NCI-H187 treated with DMSO at 0.1 percent for 48 hours (cell line): ENCODE measurements around the gene KDM3B.

ENCODE experiments used
- DNase-seq: peaks from one replicate; lab custom pipeline; 2025; lab: John Stamatoyannopoulos, UW

Gene KDM3B

GRCh38 chr5:138453590-138453989 is 101.1 kb downstream of the KDM3B start:
- no peak for DNase-seq

GRCh38 chr5:138454121-138454520 is 101.6 kb downstream of the KDM3B start:
- DNase-seq, result no peak

- no peak for DNase-seq
Observed at GRCh38 chr5:138455232-138455930, 102.9 kb downstream of the KDM3B start.

- DNase-seq, result no peak
Observed at GRCh38 chr5:138457531-138458275, 105.2 kb downstream of the KDM3B start.

GRCh38 chr5:138458384-138458783 is 105.9 kb downstream of the KDM3B start:
- DNase-seq, result no peak

GRCh38 chr5:138458856-138459255 is 106.4 kb downstream of the KDM3B start:
- DNase-seq, result no peak

- no peak for DNase-seq
Observed at GRCh38 chr5:138459311-138459933, 106.9 kb downstream of the KDM3B start.

GRCh38 chr5:138460032-138460693 is 107.7 kb downstream of the KDM3B start:
- DNase-seq, result no peak

GRCh38 chr5:138461343-138462125 is 109.0 kb downstream of the KDM3B start:
- DNase-seq, result no peak

- no peak for DNase-seq
Observed at GRCh38 chr5:138463419-138464007, 111.0 kb downstream of the KDM3B start.

- peak; percentile 23 for DNase-seq
Observed at GRCh38 chr5:138464008-138464387, 111.5 kb downstream of the KDM3B start.

GRCh38 chr5:138464388-138465260 is 112.1 kb downstream of the KDM3B start:
- peak; percentile 88 for DNase-seq

- peak; percentile 35 for DNase-seq
Observed at GRCh38 chr5:138465261-138466124, 113.0 kb downstream of the KDM3B start, which contains the start of gene EGR1. TSS of gene EGR1 (plus strand) at chr5:138465479. CDS start at chr5:138465762, 283 bp downstream.

- DNase-seq, result no peak
Observed at GRCh38 chr5:138466125-138466899, 113.8 kb downstream of the KDM3B start.

GRCh38 chr5:138466900-138467710 is 114.6 kb downstream of the KDM3B start:
- no peak for DNase-seq

- no peak for DNase-seq
Observed at GRCh38 chr5:138467711-138468132, 115.2 kb downstream of the KDM3B start.

GRCh38 chr5:138468133-138468965 is 115.9 kb downstream of the KDM3B start:
- DNase-seq, result no peak
